CD14-positive monocyte (primary cell): ENCODE results near the gene ZNF804B. TPM values are rescaled to one million over a fixed set of nuclear protein-coding genes. Genes with fewer than 3 reads are reported as not detected.

Experiments
- DNase-seq, 3 donors: peaks; one replicate each; pipeline ENCODE4 v3.0.0-alpha.2; 2011 to 2022
- H2AFZ ChIP-seq: 2 replicates; pipeline ENCODE4 v1.6.0; 2012; ENCODE audit warnings: mild to moderate bottlenecking, low read depth, low read length, inconsistent platforms; ENCODE audit not compliant: insufficient read depth, poor library complexity, severe bottlenecking
- H3K27ac ChIP-seq, 2 donors: 1 replicate in 1 of 2; 2 replicates in 1 of 2; pipeline ENCODE4 v1.5.1; 2012 to 2013; ENCODE audit warnings: low read length in 2 of 2, control low read depth in 1 of 2, inconsistent platforms in 1 of 2, low read depth in 1 of 2, mild to moderate bottlenecking in 1 of 2
- H3K27me3 ChIP-seq, 2 donors: one replicate each; pipeline versions ENCODE4 v1.6.0 to v1.6.1; 2011 to 2013; ENCODE audit warnings: low read length in 2 of 2; ENCODE audit not compliant: control insufficient read depth in 2 of 2, insufficient read depth in 2 of 2
- H3K36me3 ChIP-seq, 2 donors: replicated peaks in 1 of 2; 1 replicate in 1 of 2; 2 replicates in 1 of 2; pipeline versions ENCODE4 v1.5.1 to v1.6.1; 2012 to 2013; ENCODE audit warnings: low read length in 2 of 2, control low read depth in 1 of 2, inconsistent platforms in 1 of 2, mild to moderate bottlenecking in 1 of 2; ENCODE audit not compliant: insufficient read depth in 2 of 2, control insufficient read depth in 1 of 2
- H3K4me1 ChIP-seq, 2 donors: 1 replicate in 1 of 2; 2 replicates in 1 of 2; pipeline versions ENCODE4 v1.5.1 to v1.6.1; 2012 to 2013; ENCODE audit warnings: low read length in 2 of 2, control low read depth in 1 of 2, inconsistent platforms in 1 of 2, mild to moderate bottlenecking in 1 of 2, moderate library complexity in 1 of 2; ENCODE audit not compliant: insufficient read depth in 2 of 2, control insufficient read depth in 1 of 2
- H3K4me2 ChIP-seq: replicated peaks from 2 replicates; pipeline ENCODE3; 2012; ENCODE audit warnings: low read length, moderate library complexity, mild to moderate bottlenecking; ENCODE audit not compliant: poor library complexity, severe bottlenecking; ENCODE audit errors: extremely low read depth
- H3K4me3 ChIP-seq, 3 experiments: fragments of 200-600 bp in 1 of 3; sonication (generic) in 1 of 3; replicated peaks in 1 of 3; 1 replicate in 2 of 3; 2 replicates in 1 of 3; pipeline ENCODE4 v1.5.1; 2011 to 2013; ENCODE audit warnings: low read length in 3 of 3, mild to moderate bottlenecking in 3 of 3, control low read depth in 2 of 3, low read depth in 2 of 3, inconsistent platforms in 1 of 3, moderate library complexity in 1 of 3
- H3K79me2 ChIP-seq: 2 replicates; pipeline ENCODE4 v1.6.0; 2012; ENCODE audit warnings: mild to moderate bottlenecking, control low read depth, inconsistent platforms, low read length, moderate library complexity; ENCODE audit not compliant: insufficient read depth
- H3K9ac ChIP-seq: 2 replicates; pipeline ENCODE4 v1.6.0; 2017; ENCODE audit warnings: low read length, mild to moderate bottlenecking; ENCODE audit not compliant: insufficient read depth, poor library complexity, severe bottlenecking
- H3K9me3 ChIP-seq, 2 donors: replicated peaks in 1 of 2; 1 replicate in 1 of 2; 2 replicates in 1 of 2; pipeline versions ENCODE4 v1.5.1 to v1.6.1; 2012 to 2013; ENCODE audit warnings: low read length in 2 of 2, control low read depth in 1 of 2; ENCODE audit not compliant: control insufficient read depth in 1 of 2, insufficient read depth in 1 of 2
- H4K20me1 ChIP-seq: 2 replicates; pipeline ENCODE4 v1.6.0; 2012; ENCODE audit warnings: mild to moderate bottlenecking, low read length, control low read depth, moderate library complexity; ENCODE audit not compliant: insufficient read depth
- H3K27ac Mint-ChIP-seq, 7 donors: one replicate each; pipeline ENCODE4 v1.8.0; 2020; ENCODE audit warnings: mild to moderate bottlenecking in 7 of 7, mixed read lengths in 7 of 7, moderate library complexity in 6 of 7, inconsistent platforms in 2 of 7
- H3K27me3 Mint-ChIP-seq, 3 donors: one replicate each; pipeline ENCODE4 v1.8.0; 2021 to 2022; ENCODE audit warnings: low read depth in 3 of 3, mild to moderate bottlenecking in 3 of 3, mixed read lengths in 3 of 3, moderate library complexity in 3 of 3, inconsistent platforms in 1 of 3
- H3K36me3 Mint-ChIP-seq, 2 donors: one replicate each; pipeline ENCODE4 v1.8.0; 2020; ENCODE audit warnings: mixed read lengths in 2 of 2, inconsistent platforms in 1 of 2, mild to moderate bottlenecking in 1 of 2
- H3K4me1 Mint-ChIP-seq: one replicate; pipeline ENCODE4 v1.8.0; 2020; ENCODE audit warnings: mild to moderate bottlenecking, mixed read lengths
- H3K4me3 Mint-ChIP-seq, 2 donors: one replicate each; pipeline ENCODE4 v1.8.0; 2020; ENCODE audit warnings: mild to moderate bottlenecking in 2 of 2, mixed read lengths in 2 of 2, moderate library complexity in 1 of 2
- H3K9me3 Mint-ChIP-seq, 7 donors: one replicate each; pipeline ENCODE4 v1.8.0; 2020 to 2022; ENCODE audit warnings: mixed read lengths in 7 of 7, mild to moderate bottlenecking in 6 of 7, moderate library complexity in 6 of 7, inconsistent platforms in 2 of 7
- WGBS: methylation state at CpG from one replicate; pipeline ENCODE4 v1.1.5; 2013; ENCODE audit warnings: missing lambda C conversion rate; ENCODE audit not compliant: insufficient coverage; 5-methylcytosine and 5-hydroxymethylcytosine counted together
- intact Hi-C, 2 donors: fragments of 100-400 bp; cut with micrococcal nuclease; formaldehyde crosslinking; loops; one replicate each; pipeline versions ENCODE4 v1.15.0 to v1.15.1; 2023
- polyA plus RNA-seq, 3 donors: library from polyadenylated mRNA; depleted of rRNA in 1 of 3; unstranded in 2 of 3; stranded (reverse) in 1 of 3; fragments of 300-500 nt in 2 of 3; fragments of >200 nt in 1 of 3; fragmentation: Illumina TruSeq in 2 of 3; gene quantifications; 1 replicate in 2 of 3; 2 replicates in 1 of 3; pipeline ENCODE4 v1.2.3, GENCODE V29; 2012 to 2021
- TF ChIP-seq, protein P1 (sequence below): fragments of 200-600 bp; IDR thresholded peaks from one replicate; pipeline ENCODE4 v1.8.0; 2022; ENCODE audit warnings: antibody characterized with exemption, mild to moderate bottlenecking

The ZNF804B gene
- polyA plus RNA-seq, 3 donors = not detected

DNA sequence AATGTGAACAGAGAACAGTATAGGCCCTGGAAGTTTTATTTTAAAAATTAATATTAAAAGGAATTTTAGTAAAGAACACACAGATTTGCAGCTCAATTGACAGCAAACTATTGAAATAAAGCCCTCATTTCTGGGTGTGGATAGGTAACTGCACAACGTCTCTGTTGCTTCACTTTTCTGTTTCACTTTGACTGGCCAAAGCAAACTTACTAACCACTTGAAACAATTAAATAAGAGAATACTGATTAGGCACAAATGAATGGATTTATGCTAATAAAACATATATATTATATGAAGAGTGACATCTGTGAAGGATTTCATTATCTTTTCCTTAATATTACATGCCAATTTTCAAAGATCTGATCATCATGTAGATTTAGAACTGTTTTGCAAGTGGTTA, 11.9 kb downstream of the ZNF804B start:
- no peak overlapping the region for H3K4me2 ChIP-seq
- DNase-seq = no peak
- peaks cover 0 to 3% (median 1%) of the 10 kb centered on the region in 3 donors for H3K27me3 Mint-ChIP-seq
- no peaks in the 10 kb centered on the region for H3K79me2 ChIP-seq
- no peak overlapping the region for H3K9ac ChIP-seq
- intact Hi-C loops = no loop called here
- TF ChIP-seq, protein P1, sequence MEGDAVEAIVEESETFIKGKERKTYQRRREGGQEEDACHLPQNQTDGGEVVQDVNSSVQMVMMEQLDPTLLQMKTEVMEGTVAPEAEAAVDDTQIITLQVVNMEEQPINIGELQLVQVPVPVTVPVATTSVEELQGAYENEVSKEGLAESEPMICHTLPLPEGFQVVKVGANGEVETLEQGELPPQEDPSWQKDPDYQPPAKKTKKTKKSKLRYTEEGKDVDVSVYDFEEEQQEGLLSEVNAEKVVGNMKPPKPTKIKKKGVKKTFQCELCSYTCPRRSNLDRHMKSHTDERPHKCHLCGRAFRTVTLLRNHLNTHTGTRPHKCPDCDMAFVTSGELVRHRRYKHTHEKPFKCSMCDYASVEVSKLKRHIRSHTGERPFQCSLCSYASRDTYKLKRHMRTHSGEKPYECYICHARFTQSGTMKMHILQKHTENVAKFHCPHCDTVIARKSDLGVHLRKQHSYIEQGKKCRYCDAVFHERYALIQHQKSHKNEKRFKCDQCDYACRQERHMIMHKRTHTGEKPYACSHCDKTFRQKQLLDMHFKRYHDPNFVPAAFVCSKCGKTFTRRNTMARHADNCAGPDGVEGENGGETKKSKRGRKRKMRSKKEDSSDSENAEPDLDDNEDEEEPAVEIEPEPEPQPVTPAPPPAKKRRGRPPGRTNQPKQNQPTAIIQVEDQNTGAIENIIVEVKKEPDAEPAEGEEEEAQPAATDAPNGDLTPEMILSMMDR = no peak
- no peaks in the 10 kb centered on the region for H4K20me1 ChIP-seq
- H3K9me3 Mint-ChIP-seq = peaks cover 0 to 3% (median 2%) of the 10 kb centered on the region in 7 donors
- H3K4me3 Mint-ChIP-seq = no peak overlapping the region
- no peaks in the 10 kb centered on the region for H3K27me3 ChIP-seq
- H3K4me1 ChIP-seq = no peaks in the 10 kb centered on the region
- no peak overlapping the region for H3K27ac ChIP-seq
- no peaks in the 10 kb centered on the region for H3K36me3 Mint-ChIP-seq
- H3K36me3 ChIP-seq = no peaks in the 10 kb centered on the region
- no peaks in the 10 kb centered on the region for H3K9me3 ChIP-seq
- no CpG with 5 or more reads among the region's 1 CpG for WGBS
- H3K4me3 ChIP-seq = no peak overlapping the region
- no peak overlapping the region for H3K27ac Mint-ChIP-seq
- H2AFZ ChIP-seq = no peak overlapping the region
- H3K4me1 Mint-ChIP-seq = no peaks in the 10 kb centered on the region

GRCh38 chr7:88772776-88773175, 13.3 kb downstream of the ZNF804B start:
- Histone ChIP-seq H3K27ac (no peak overlapping the region), H2AFZ (no peak overlapping the region), H3K79me2 (no peaks in the 10 kb centered on the region), H3K27me3 (no peaks in the 10 kb centered on the region), H3K9me3 (no peaks in the 10 kb centered on the region), H3K4me2 (no peak overlapping the region), H4K20me1 (no peaks in the 10 kb centered on the region), H3K4me1 (no peaks in the 10 kb centered on the region), H3K4me3 (no peak overlapping the region), H3K9ac (no peak overlapping the region), H3K36me3 (no peaks in the 10 kb centered on the region)
- Mint-ChIP-seq H3K4me3 (no peak overlapping the region), H3K9me3 (peaks cover 0 to 5% (median 2%) of the 10 kb centered on the region in 7 donors), H3K36me3 (no peaks in the 10 kb centered on the region), H3K27me3 (peaks cover 1 to 2% (median 2%) of the 10 kb centered on the region in 3 donors), H3K4me1 (no peaks in the 10 kb centered on the region), H3K27ac (no peak overlapping the region)
- DNase-seq = no peak
- TF ChIP-seq, protein P1 = no peak
- intact Hi-C loops = no loop called here
